G401 (cell line): ENCODE data around the gene PCBP2. TPM values are rescaled to one million over a fixed set of nuclear protein-coding genes. Genes with fewer than 3 reads are reported as not detected.

ENCODE experiments used
- DNase-seq: peaks from one replicate; pipeline ENCODE4 v3.0.0-alpha.2; 2015; ENCODE audit warnings: low spot score
- in situ Hi-C: cut with HindIII; loops from 2 replicates; pipeline ENCODE4 v1.10.0; 2016; ENCODE audit warnings: low sequenced_read_pairs, mixed read lengths
- total RNA-seq: library from RNA; depleted of rRNA; stranded (reverse); fragments of >200 nt; shearing (Covaris generic); gene quantifications from 2 replicates; pipeline ENCODE4 v1.2.3, GENCODE V29; 2014

Gene PCBP2
- total RNA-seq, 1 experiment from 2014 or later = 145 TPM

- in situ Hi-C loops = no loop called here
- DNase-seq = no peak
These were observed 51.3 kb downstream of the PCBP2 start for GRCh38 chr12:53502983-53503728.

- in situ Hi-C loops = no loop called here
These were observed 52.4 kb downstream of the PCBP2 start for GRCh38 chr12:53504004-53504920.

GRCh38 chr12:53505086-53505485 lies 53.2 kb downstream of the PCBP2 start:
- in situ Hi-C loops = no loop called here
- DNase-seq = peak; percentile 46

More at GRCh38 chr12:53504004-53504920, 52.4 kb downstream of the PCBP2 start:
- DNase-seq = peak; percentile 52

GRCh38 chr12:53505555-53506449 lies 53.9 kb downstream of the PCBP2 start:
- DNase-seq = peak; percentile 55

GRCh38 chr12:53506450-53506785 lies 54.5 kb downstream of the PCBP2 start:
- in situ Hi-C loops = no loop called here
- no peak for DNase-seq

More at GRCh38 chr12:53505555-53506449, 53.9 kb downstream of the PCBP2 start:
- in situ Hi-C loops = no loop called here

- in situ Hi-C loops = no loop called here
- DNase-seq = no peak
These were observed 55.1 kb downstream of the PCBP2 start, which contains the start of gene NPFF for GRCh38 chr12:53506881-53507602. TSS of gene NPFF (minus strand) at chr12:53507484. CDS start at chr12:53507474, 10 bp downstream.

GRCh38 chr12:53507603-53507885 lies 55.6 kb downstream of the PCBP2 start:
- DNase-seq = no peak
- in situ Hi-C loops = no loop called here

GRCh38 chr12:53508534-53509170 lies 56.8 kb downstream of the PCBP2 start:
- in situ Hi-C loops = no loop called here
- peak; percentile 94 for DNase-seq

- DNase-seq = no peak
These were observed 58.4 kb downstream of the PCBP2 start for GRCh38 chr12:53510181-53510812.

GRCh38 chr12:53513712-53514410 lies 62.0 kb downstream of the PCBP2 start:
- in situ Hi-C loops = loop anchor here (5.0 kb wide), 1 partner anchor 172 kb away; no protein-coding TSS in a partner anchor
- no peak for DNase-seq

More at GRCh38 chr12:53510181-53510812, 58.4 kb downstream of the PCBP2 start:
- in situ Hi-C loops = loop anchor here (5.0 kb wide), 1 partner anchor 168 kb away; no protein-coding TSS in a partner anchor

- peak; percentile 98 for DNase-seq
- in situ Hi-C loops = loop anchor here (5.0 kb wide), 1 partner anchor 172 kb away; no protein-coding TSS in a partner anchor
These were observed 62.9 kb downstream of the PCBP2 start for GRCh38 chr12:53514628-53515290.

- in situ Hi-C loops = no loop called here
These were observed 63.4 kb downstream of the PCBP2 start for GRCh38 chr12:53515291-53515680.

GRCh38 chr12:53516758-53517455 lies 65.0 kb downstream of the PCBP2 start:
- in situ Hi-C loops = no loop called here
- no peak for DNase-seq

More at GRCh38 chr12:53515291-53515680, 63.4 kb downstream of the PCBP2 start:
- peak; percentile 99 for DNase-seq

GRCh38 chr12:53518381-53518780 lies 66.5 kb downstream of the PCBP2 start:
- no peak for DNase-seq
- in situ Hi-C loops = no loop called here

- in situ Hi-C loops = no loop called here
- no peak for DNase-seq
These were observed 71.2 kb downstream of the PCBP2 start for GRCh38 chr12:53523131-53523530.

GRCh38 chr12:53524476-53524875 lies 72.6 kb downstream of the PCBP2 start:
- no peak for DNase-seq
- in situ Hi-C loops = no loop called here
